Fibroblast of villous mesenchyme (primary cell): ENCODE measurements around the gene NFE2L3. TPM values are rescaled to one million over a fixed set of nuclear protein-coding genes. Genes with fewer than 3 reads are reported as not detected.
"Not testable (repeated sequence)": the region's sequence is repeated elsewhere in the genome, so short reads cannot be mapped to it uniquely, and the experiment has no call there.

Source experiments
- DNase-seq: peaks from one replicate; pipeline ENCODE4 v3.0.0-alpha.2; 2010; ENCODE audit warnings: low read depth
- H3K4me3 ChIP-seq: 2 replicates; pipeline ENCODE4 v1.5.1; 2011; ENCODE audit warnings: low read depth, mild to moderate bottlenecking, low read length
- CTCF ChIP-seq: IDR thresholded peaks from 2 replicates; pipeline ENCODE4 v1.5.1; 2012; ENCODE audit warnings: low read depth, mild to moderate bottlenecking, low read length; ENCODE audit not compliant: insufficient read depth
- total RNA-seq: library from RNA; depleted of rRNA; stranded (reverse); fragments of >200 nt; gene quantifications from 2 replicates; pipeline ENCODE4 v1.2.3, GENCODE V29; 2012

Gene NFE2L3
- total RNA-seq, 1 donor = 6.9 TPM

- peak; percentile 29 for TF ChIP-seq CTCF
- no peak overlapping the region for H3K4me3 ChIP-seq
- DNase-seq = no peak
Observed at GRCh38 chr7:26168458-26169023, 16.5 kb downstream of the NFE2L3 start.

- no peak for DNase-seq
- no peak overlapping the region for H3K4me3 ChIP-seq
- TF ChIP-seq CTCF = no peak
Observed at GRCh38 chr7:26169271-26169670, 17.3 kb downstream of the NFE2L3 start.

GRCh38 chr7:26170663-26171062 lies 18.7 kb downstream of the NFE2L3 start:
- no peak for TF ChIP-seq CTCF
- no peak overlapping the region for H3K4me3 ChIP-seq
- DNase-seq = peak; percentile 56

- DNase-seq = no peak
- TF ChIP-seq CTCF = no peak
- no peak overlapping the region for H3K4me3 ChIP-seq
Observed at GRCh38 chr7:26171601-26172000, 19.6 kb downstream of the NFE2L3 start.

- no peak for TF ChIP-seq CTCF
- no peak for DNase-seq
- H3K4me3 ChIP-seq = no peak overlapping the region
Observed at GRCh38 chr7:26172048-26172447, 20.1 kb downstream of the NFE2L3 start.

- not testable (repeated sequence) for DNase-seq, H3K4me3 ChIP-seq
Observed at GRCh38 chr7:26175903-26176302, 23.9 kb downstream of the NFE2L3 start.

GRCh38 chr7:26176696-26177095 lies 24.7 kb downstream of the NFE2L3 start:
- not testable (repeated sequence) for H3K4me3 ChIP-seq, DNase-seq

GRCh38 chr7:26177269-26177668 lies 25.3 kb downstream of the NFE2L3 start:
- DNase-seq = not testable (repeated sequence)

More at GRCh38 chr7:26177269-26177668, 25.3 kb downstream of the NFE2L3 start:
- H3K4me3 ChIP-seq = not testable (repeated sequence)
